HL-60 (cell line): ENCODE data around the gene PRCP.

Experiments used
- DNase-seq, 2 experiments: peaks; one replicate each; pipeline ENCODE4 v3.0.0-alpha.2; 2010 to 2020; ENCODE audit warnings: low read depth in 1 of 2, low spot score in 1 of 2
- H3K27ac ChIP-seq: fragments of 250-450 bp; sonication (Bioruptor Pico); replicated peaks from 2 replicates; pipeline ENCODE4 v1.5.1; 2020; ENCODE audit warnings: mild to moderate bottlenecking, moderate library complexity
- H3K27me3 ChIP-seq: fragments of 250-450 bp; sonication (Bioruptor Pico); 2 replicates; pipeline ENCODE4 v1.5.1; 2021; ENCODE audit warnings: mild to moderate bottlenecking, moderate library complexity; ENCODE audit not compliant: insufficient read depth, poor library complexity, severe bottlenecking
- H3K4me3 ChIP-seq: replicated peaks from 2 replicates; pipeline ENCODE4 v1.5.1; 2011; ENCODE audit warnings: mild to moderate bottlenecking, control low read depth, low read length; ENCODE audit not compliant: insufficient read depth
- CTCF ChIP-seq: IDR thresholded peaks from one replicate; pipeline ENCODE4 v1.5.1; 2011; ENCODE audit warnings: low read length, control low read depth, inconsistent platforms; ENCODE audit not compliant: insufficient read depth
- GABPA ChIP-seq: IDR thresholded peaks from 2 replicates; pipeline ENCODE4 v1.6.1; 2012; ENCODE audit warnings: low read depth
- POLR2AphosphoS5 ChIP-seq: IDR thresholded peaks from 2 replicates; pipeline ENCODE4 v1.6.1; 2012; ENCODE audit warnings: low read depth
- REST ChIP-seq: IDR thresholded peaks from 2 replicates; pipeline ENCODE4 v1.6.1; 2012; ENCODE audit warnings: low read depth; ENCODE audit not compliant: insufficient replicate concordance
- SPI1 ChIP-seq: IDR thresholded peaks from 2 replicates; pipeline ENCODE4 v1.6.1; 2012; ENCODE audit warnings: low read depth, mild to moderate bottlenecking, borderline replicate concordance

PRCP gene

GRCh38 chr11:82786836-82787235 lies 113.4 kb downstream of the PRCP start:
- TF ChIP-seq POLR2AphosphoS5 (no peak), GABPA (no peak), SPI1 (no peak)
- no peaks in the 10 kb centered on the region for H3K27me3 ChIP-seq

GRCh38 chr11:82786001-82786400 lies 114.2 kb downstream of the PRCP start:
- Histone ChIP-seq H3K4me3 (no peak overlapping the region), H3K27me3 (no peaks in the 10 kb centered on the region), H3K27ac (no peak overlapping the region)
- DNase-seq = no peak
- no peak for TF ChIP-seq CTCF
- no peak for TF ChIP-seq POLR2AphosphoS5
- no peak for TF ChIP-seq GABPA
- no peak for TF ChIP-seq REST
- no peak for TF ChIP-seq SPI1

More at GRCh38 chr11:82786836-82787235, 113.4 kb downstream of the PRCP start:
- no peak overlapping the region for H3K4me3 ChIP-seq
- no peak overlapping the region for H3K27ac ChIP-seq
- DNase-seq = no peak

GRCh38 chr11:82782825-82783374 lies 117.3 kb downstream of the PRCP start:
- no peak for DNase-seq
- Histone ChIP-seq H3K27ac (no peak overlapping the region), H3K27me3 (no peaks in the 10 kb centered on the region), H3K4me3 (no peak overlapping the region)
- TF ChIP-seq POLR2AphosphoS5 (no peak), SPI1 (no peak), GABPA (no peak), REST (no peak), CTCF (no peak)

- no peak overlapping the region for H3K27ac ChIP-seq
- TF ChIP-seq POLR2AphosphoS5 = no peak
- no peak for TF ChIP-seq REST
- TF ChIP-seq CTCF = no peak
- no peak for TF ChIP-seq GABPA
- no peak for TF ChIP-seq SPI1
- no peak overlapping the region for H3K4me3 ChIP-seq
- no peaks in the 10 kb centered on the region for H3K27me3 ChIP-seq
- DNase-seq = no peak
Observed at GRCh38 chr11:82778776-82779175, 121.5 kb downstream of the PRCP start.
